Upper lobe of left lung (tissue), 4 donors: Measurements from ENCODE around the gene UBAC2.

Experiments
- POLR2A ChIP-seq, 4 donors: fragments of 450-650 bp; IDR thresholded peaks; one replicate each; pipeline ENCODE4 v1.5.1; 2016 to 2017; ENCODE audit warnings: antibody characterized with exemption in 4 of 4, mild to moderate bottlenecking in 2 of 4
- POLR2AphosphoS5 ChIP-seq, 2 donors: sonication (generic); formaldehyde crosslinking; IDR thresholded peaks; one replicate each; pipeline ENCODE4 v1.5.1; 2017; ENCODE audit warnings: antibody characterized with exemption in 2 of 2
- TF ChIP-seq, protein P1 (sequence below), 6 experiments: fragments of 450-650 bp in 4 of 6; fragments of 200-600 bp in 2 of 6; sonication (generic) in 2 of 6; IDR thresholded peaks; one replicate each; pipeline ENCODE4 v1.5.1; 2016 to 2019; ENCODE audit warnings: antibody characterized with exemption in 6 of 6

DNA sequence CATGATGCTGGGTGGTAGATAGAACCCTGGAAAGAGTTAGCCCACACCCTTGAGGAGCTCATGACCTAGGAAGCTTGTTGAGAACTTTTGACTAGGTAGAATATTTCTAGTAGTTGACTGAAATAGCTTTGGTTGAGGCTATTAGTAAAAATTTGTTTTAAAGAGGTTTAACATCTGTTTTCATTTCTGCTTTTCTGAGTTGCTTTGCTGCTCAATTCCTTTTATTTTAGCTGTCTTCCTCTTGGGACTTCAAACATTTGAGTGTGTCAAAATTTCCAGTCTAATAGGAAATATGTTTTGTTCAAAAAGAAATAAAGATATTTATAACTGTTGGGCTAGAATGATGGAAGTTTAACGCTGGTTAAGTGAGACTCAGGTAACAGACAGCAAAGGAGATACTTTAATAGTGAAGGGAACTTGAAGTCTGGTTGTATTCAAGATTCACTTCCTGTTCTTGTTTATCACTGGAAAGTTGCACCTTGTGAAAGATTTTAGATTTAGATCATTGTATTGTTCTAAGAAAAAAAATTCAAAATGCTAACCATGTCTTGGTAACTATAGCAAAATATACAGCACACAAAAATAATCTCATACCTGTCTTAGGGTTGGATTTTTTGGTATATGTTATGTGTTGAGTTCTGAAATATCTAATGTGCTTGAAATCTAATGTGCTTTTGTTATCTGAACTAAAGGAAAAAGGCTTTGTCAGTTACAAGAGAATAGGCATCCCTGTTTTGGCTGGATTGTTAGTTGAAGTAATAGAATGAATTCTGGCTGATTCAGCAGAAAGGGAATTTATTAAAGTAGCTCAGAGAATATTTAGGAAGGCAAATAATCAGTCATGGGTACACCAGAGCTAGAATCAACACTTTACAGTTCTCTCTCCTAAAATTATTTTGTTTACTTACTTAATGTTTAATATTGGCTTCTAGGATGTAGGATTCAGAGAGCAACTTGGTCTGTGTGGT is 81.9 kb downstream of the UBAC2 start:
- TF ChIP-seq, protein P1, sequence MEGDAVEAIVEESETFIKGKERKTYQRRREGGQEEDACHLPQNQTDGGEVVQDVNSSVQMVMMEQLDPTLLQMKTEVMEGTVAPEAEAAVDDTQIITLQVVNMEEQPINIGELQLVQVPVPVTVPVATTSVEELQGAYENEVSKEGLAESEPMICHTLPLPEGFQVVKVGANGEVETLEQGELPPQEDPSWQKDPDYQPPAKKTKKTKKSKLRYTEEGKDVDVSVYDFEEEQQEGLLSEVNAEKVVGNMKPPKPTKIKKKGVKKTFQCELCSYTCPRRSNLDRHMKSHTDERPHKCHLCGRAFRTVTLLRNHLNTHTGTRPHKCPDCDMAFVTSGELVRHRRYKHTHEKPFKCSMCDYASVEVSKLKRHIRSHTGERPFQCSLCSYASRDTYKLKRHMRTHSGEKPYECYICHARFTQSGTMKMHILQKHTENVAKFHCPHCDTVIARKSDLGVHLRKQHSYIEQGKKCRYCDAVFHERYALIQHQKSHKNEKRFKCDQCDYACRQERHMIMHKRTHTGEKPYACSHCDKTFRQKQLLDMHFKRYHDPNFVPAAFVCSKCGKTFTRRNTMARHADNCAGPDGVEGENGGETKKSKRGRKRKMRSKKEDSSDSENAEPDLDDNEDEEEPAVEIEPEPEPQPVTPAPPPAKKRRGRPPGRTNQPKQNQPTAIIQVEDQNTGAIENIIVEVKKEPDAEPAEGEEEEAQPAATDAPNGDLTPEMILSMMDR (IDR thresholded peaks at IDR 0.05): no peak
- no peak for TF ChIP-seq POLR2A (IDR thresholded peaks at IDR 0.05)
- no peak for TF ChIP-seq POLR2AphosphoS5 (IDR thresholded peaks at IDR 0.05)
